Astrocyte (in vitro differentiated cells and primary cell): Measurements from ENCODE around the gene KLRD1.

Experiments used
- EZH2 ChIP-seq: IDR thresholded peaks from 2 replicates; pipeline ENCODE4 v1.6.1; 2012; ENCODE audit warnings: mild to moderate bottlenecking, low read length, inconsistent platforms; ENCODE audit not compliant: insufficient read depth
- TF ChIP-seq, protein P1 (sequence below): IDR thresholded peaks from 2 replicates; pipeline ENCODE4 v1.5.1; 2011; ENCODE audit warnings: low read depth, mild to moderate bottlenecking, inconsistent platforms, low read length, moderate library complexity; ENCODE audit not compliant: insufficient read depth

DNA sequence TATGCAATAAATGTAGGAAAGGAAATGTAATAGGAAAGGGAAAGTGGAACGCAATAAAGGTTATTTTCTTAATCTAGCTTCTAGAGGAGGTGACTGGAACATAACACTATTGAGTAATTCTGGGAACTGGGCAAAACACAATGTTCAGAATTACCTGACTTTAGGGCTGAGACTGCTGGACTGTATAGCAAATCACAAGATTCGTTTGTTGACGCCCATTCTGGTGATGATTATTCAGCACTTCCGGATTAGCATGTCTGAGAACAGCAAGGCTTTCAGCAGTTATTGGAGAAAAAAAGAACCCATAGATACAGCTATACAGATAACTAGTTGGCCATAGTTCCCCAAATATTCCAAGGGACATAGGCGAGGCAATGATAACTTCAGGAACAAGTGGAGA, 2.3 kb upstream of the KLRD1 start:
- TF ChIP-seq, protein P1, sequence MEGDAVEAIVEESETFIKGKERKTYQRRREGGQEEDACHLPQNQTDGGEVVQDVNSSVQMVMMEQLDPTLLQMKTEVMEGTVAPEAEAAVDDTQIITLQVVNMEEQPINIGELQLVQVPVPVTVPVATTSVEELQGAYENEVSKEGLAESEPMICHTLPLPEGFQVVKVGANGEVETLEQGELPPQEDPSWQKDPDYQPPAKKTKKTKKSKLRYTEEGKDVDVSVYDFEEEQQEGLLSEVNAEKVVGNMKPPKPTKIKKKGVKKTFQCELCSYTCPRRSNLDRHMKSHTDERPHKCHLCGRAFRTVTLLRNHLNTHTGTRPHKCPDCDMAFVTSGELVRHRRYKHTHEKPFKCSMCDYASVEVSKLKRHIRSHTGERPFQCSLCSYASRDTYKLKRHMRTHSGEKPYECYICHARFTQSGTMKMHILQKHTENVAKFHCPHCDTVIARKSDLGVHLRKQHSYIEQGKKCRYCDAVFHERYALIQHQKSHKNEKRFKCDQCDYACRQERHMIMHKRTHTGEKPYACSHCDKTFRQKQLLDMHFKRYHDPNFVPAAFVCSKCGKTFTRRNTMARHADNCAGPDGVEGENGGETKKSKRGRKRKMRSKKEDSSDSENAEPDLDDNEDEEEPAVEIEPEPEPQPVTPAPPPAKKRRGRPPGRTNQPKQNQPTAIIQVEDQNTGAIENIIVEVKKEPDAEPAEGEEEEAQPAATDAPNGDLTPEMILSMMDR = no peak
- no peak for TF ChIP-seq EZH2
